Endodermal cell (in vitro differentiated cells): ENCODE results near the gene IL22RA2. TPM values are rescaled to one million over a fixed set of nuclear protein-coding genes. Genes with fewer than 3 reads are reported as not detected.

Source experiments
- DNase-seq: peaks from one replicate; pipeline ENCODE4 v3.0.0-alpha.2; 2017
- H3K27ac ChIP-seq: 2 replicates; pipeline ENCODE4 v1.5.1; 2013; ENCODE audit warnings: mild to moderate bottlenecking, low read depth, low read length, moderate library complexity
- H3K27me3 ChIP-seq: 2 replicates; pipeline ENCODE4 v1.6.1; 2013; ENCODE audit warnings: mild to moderate bottlenecking, low read length, moderate library complexity; ENCODE audit not compliant: insufficient read depth, control insufficient read depth, poor library complexity, severe bottlenecking
- H3K36me3 ChIP-seq: 2 replicates; pipeline ENCODE4 v1.7.0; 2013; ENCODE audit warnings: mild to moderate bottlenecking, low read length, moderate library complexity; ENCODE audit not compliant: control insufficient read depth, insufficient read depth
- H3K4me1 ChIP-seq: one replicate; pipeline ENCODE4 v1.7.0; 2013; ENCODE audit warnings: low read length; ENCODE audit not compliant: control insufficient read depth, insufficient read depth
- H3K4me3 ChIP-seq: 2 replicates; pipeline ENCODE4 v1.5.1; 2013; ENCODE audit warnings: mild to moderate bottlenecking, low read length, moderate library complexity
- H3K9ac ChIP-seq: 2 replicates; pipeline ENCODE4 v1.6.1; 2013; ENCODE audit warnings: mild to moderate bottlenecking, low read length, moderate library complexity; ENCODE audit not compliant: poor library complexity, severe bottlenecking; ENCODE audit errors: extremely low read depth
- H3K9me3 ChIP-seq: 2 replicates; pipeline ENCODE4 v1.6.1; 2013; ENCODE audit warnings: mild to moderate bottlenecking, low read length, moderate library complexity; ENCODE audit not compliant: control insufficient read depth
- H3K27ac Mint-ChIP-seq: 2 replicates; pipeline ENCODE4 v1.8.0; 2020; ENCODE audit warnings: mixed read lengths
- H3K27me3 Mint-ChIP-seq: 2 replicates; pipeline ENCODE4 v1.8.0; 2021; ENCODE audit warnings: mild to moderate bottlenecking, mixed read lengths; ENCODE audit not compliant: insufficient read depth
- H3K36me3 Mint-ChIP-seq: 2 replicates; pipeline ENCODE4 v1.8.0; 2020; ENCODE audit warnings: low read depth, mixed read lengths
- H3K4me1 Mint-ChIP-seq: 2 replicates; pipeline ENCODE4 v1.8.0; 2020; ENCODE audit warnings: mixed read lengths
- H3K4me3 Mint-ChIP-seq: 2 replicates; pipeline ENCODE4 v1.8.0; 2020; ENCODE audit warnings: mild to moderate bottlenecking, moderate library complexity, mixed read lengths
- H3K9me3 Mint-ChIP-seq: 2 replicates; pipeline ENCODE4 v1.8.0; 2020; ENCODE audit warnings: mild to moderate bottlenecking, mixed read lengths
- WGBS, 2 experiments: methylation state at CpG; one replicate each; pipeline versions ENCODE4 v1.1.5 to v1.1.7; 2013; ENCODE audit warnings: missing lambda C conversion rate in 2 of 2, mixed read lengths in 1 of 2; ENCODE audit not compliant: insufficient coverage in 1 of 2, insufficient read length in 1 of 2; 5-methylcytosine and 5-hydroxymethylcytosine counted together
- total RNA-seq, 2 donors: library from RNA; stranded (reverse); fragmentation: NEBNext Ultra II Directional in 1 of 2; extraction: Animal tissue kit (Norgen Biotek cat#: 25700) in 1 of 2; gene quantifications; 2 replicates in 1 of 2; 3 replicates in 1 of 2; pipeline ENCODE4 v1.2.1, GENCODE V29; 2021
- TF ChIP-seq, protein P1 (sequence below): fragments of 200-600 bp; sonication (generic); conservative IDR thresholded peaks from 2 replicates; pipeline ENCODE4 v1.5.0; 2021; ENCODE audit warnings: antibody characterized with exemption, mild to moderate bottlenecking

IL22RA2 gene
- total RNA-seq, 2 donors from 2014 or later, result not detected

DNA sequence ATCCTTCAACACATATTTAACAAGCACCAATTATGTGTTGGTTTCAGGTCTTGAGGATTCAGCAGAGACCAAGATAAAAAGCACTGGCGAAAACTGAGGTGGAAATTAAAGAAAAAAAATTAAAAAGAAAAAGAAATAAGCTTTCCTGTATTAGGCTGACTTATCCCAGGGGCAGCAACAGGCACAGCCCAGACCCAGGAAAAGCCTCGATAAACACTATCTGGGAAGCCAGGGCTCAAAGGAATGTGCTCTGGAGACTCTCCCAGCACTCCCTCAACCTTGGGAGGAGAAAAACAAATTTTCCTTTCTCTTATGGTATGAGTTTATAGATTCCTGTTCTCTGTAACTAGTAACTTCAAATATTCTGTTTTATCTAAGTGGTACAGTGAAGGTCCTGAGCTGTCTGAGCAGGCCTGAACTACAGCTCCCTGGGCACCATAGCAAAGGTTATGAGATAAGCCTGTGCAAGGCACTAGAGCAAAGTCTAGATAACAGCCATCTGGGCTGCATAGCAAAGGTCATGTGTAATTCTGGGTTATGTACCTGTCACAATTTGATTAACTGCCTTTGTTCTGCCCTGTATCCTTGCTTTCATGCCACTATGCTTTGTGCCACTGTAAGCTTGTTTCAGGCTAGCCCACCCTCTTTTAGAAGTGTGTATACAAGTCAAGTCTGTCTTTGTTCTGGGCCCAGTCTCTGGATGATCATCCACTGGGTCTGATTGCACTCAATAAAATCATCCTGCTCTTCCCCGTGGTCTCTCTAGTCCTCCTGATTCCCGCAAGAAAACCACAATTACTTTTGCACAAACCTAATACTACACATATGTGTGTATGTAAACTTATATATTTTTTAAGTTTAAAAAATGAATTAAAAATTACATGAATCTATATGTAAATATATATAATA lies 54.0 kb downstream of the IL22RA2 start:
- H3K9me3 ChIP-seq, result peaks cover 36% of the 10 kb centered on the region
- no peaks in the 10 kb centered on the region for H3K4me1 ChIP-seq
- no peak overlapping the region for H3K9ac ChIP-seq
- H3K9me3 Mint-ChIP-seq, result peaks cover 46% of the 10 kb centered on the region
- no peaks in the 10 kb centered on the region for H3K27me3 ChIP-seq
- 85 to 95% methylated on average over 2 to 4 of the region's 4 CpGs for WGBS, 2 experiments
- no peaks in the 10 kb centered on the region for H3K36me3 ChIP-seq
- TF ChIP-seq, protein P1, sequence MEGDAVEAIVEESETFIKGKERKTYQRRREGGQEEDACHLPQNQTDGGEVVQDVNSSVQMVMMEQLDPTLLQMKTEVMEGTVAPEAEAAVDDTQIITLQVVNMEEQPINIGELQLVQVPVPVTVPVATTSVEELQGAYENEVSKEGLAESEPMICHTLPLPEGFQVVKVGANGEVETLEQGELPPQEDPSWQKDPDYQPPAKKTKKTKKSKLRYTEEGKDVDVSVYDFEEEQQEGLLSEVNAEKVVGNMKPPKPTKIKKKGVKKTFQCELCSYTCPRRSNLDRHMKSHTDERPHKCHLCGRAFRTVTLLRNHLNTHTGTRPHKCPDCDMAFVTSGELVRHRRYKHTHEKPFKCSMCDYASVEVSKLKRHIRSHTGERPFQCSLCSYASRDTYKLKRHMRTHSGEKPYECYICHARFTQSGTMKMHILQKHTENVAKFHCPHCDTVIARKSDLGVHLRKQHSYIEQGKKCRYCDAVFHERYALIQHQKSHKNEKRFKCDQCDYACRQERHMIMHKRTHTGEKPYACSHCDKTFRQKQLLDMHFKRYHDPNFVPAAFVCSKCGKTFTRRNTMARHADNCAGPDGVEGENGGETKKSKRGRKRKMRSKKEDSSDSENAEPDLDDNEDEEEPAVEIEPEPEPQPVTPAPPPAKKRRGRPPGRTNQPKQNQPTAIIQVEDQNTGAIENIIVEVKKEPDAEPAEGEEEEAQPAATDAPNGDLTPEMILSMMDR, result no peak
- no peak overlapping the region for H3K4me3 ChIP-seq
- H3K36me3 Mint-ChIP-seq, result peaks cover 2% of the 10 kb centered on the region
- H3K4me3 Mint-ChIP-seq, result no peak overlapping the region
- no peak overlapping the region for H3K27ac ChIP-seq
- no peak for DNase-seq
- no peaks in the 10 kb centered on the region for H3K4me1 Mint-ChIP-seq
- no peak overlapping the region for H3K27ac Mint-ChIP-seq
- peaks cover 1% of the 10 kb centered on the region for H3K27me3 Mint-ChIP-seq

- Mint-ChIP-seq H3K27me3 (peaks cover 1% of the 10 kb centered on the region), H3K9me3 (peaks cover 43% of the 10 kb centered on the region), H3K4me1 (no peaks in the 10 kb centered on the region), H3K36me3 (peaks cover 2% of the 10 kb centered on the region), H3K4me3 (no peak overlapping the region), H3K27ac (no peak overlapping the region)
- DNase-seq, result no peak
- no peak overlapping the region for H3K27ac ChIP-seq
- TF ChIP-seq, protein P1, result no peak
- 83 to 93% methylated on average over 1 to 2 of the region's 2 CpGs for WGBS, 2 experiments
- H3K9me3 ChIP-seq, result peaks cover 36% of the 10 kb centered on the region
- no peak overlapping the region for H3K4me3 ChIP-seq
- no peaks in the 10 kb centered on the region for H3K36me3 ChIP-seq
- H3K4me1 ChIP-seq, result no peaks in the 10 kb centered on the region
- H3K9ac ChIP-seq, result no peak overlapping the region
- no peaks in the 10 kb centered on the region for H3K27me3 ChIP-seq
Measured at GRCh38 chr6:137117581-137117980, 55.9 kb downstream of the IL22RA2 start.

- no peaks in the 10 kb centered on the region for H3K4me1 Mint-ChIP-seq
- H3K36me3 Mint-ChIP-seq, result peaks cover 2% of the 10 kb centered on the region
- no peak overlapping the region for H3K4me3 ChIP-seq
- no peak overlapping the region for H3K9ac ChIP-seq
- no peak overlapping the region for H3K27ac Mint-ChIP-seq
- TF ChIP-seq, protein P1, result no peak
- no peak overlapping the region for H3K27ac ChIP-seq
- peaks cover 1% of the 10 kb centered on the region for H3K27me3 Mint-ChIP-seq
- peaks cover 43% of the 10 kb centered on the region for H3K9me3 Mint-ChIP-seq
- peaks cover 36% of the 10 kb centered on the region for H3K9me3 ChIP-seq
- no peak overlapping the region for H3K4me3 Mint-ChIP-seq
- 90 to 96% methylated on average over 5 of the region's 5 CpGs for WGBS, 2 experiments
- no peak for DNase-seq
- no peaks in the 10 kb centered on the region for H3K27me3 ChIP-seq
- no peaks in the 10 kb centered on the region for H3K36me3 ChIP-seq
- H3K4me1 ChIP-seq, result no peaks in the 10 kb centered on the region
Measured at GRCh38 chr6:137116807-137117206, 56.6 kb downstream of the IL22RA2 start.
